ENCODE measurements around the gene PRKAB1. TPM values are rescaled to one million over a fixed set of nuclear protein-coding genes. Genes with fewer than 3 reads are reported as not detected.

The PRKAB1 gene
- polyA plus RNA-seq, 2 of the 4 experiments (the other 2 are of a cell fraction) = 19.0 to 49.2 TPM

- TF ChIP-seq ESRRA (IDR thresholded peaks at IDR 0.05; ENCODE audit: borderline replicate concordance, low read length) (no peak), SREBF2 (IDR thresholded peaks at IDR 0.05) (no peak), POLR2A (IDR thresholded peaks at IDR 0.05; ENCODE audit: low read length) (no peak)
Observed at GRCh38 chr12:119683413-119683812, 15.5 kb downstream of the PRKAB1 start (continued).

GRCh38 chr12:119683816-119684215, 15.9 kb downstream of the PRKAB1 start:
- WGBS (ENCODE audit: missing lambda C conversion rate) = 71% methylated on average over 3 of the region's 3 CpGs
- ATAC-seq = no peak
- DNase-seq (ENCODE audit: low read depth in 1 of 2, low spot score in 1 of 2) = no peak
- no peaks in the 10 kb centered on the region for H3K9me3 ChIP-seq
- H3K4me3 ChIP-seq = no peak overlapping the region
- TF ChIP-seq PBX3 (IDR thresholded peaks at IDR 0.05) (no peak), SMC3 (IDR thresholded peaks at IDR 0.05) (no peak), FOSB (CRISPR knock-in tag; IDR thresholded peaks at IDR 0.05) (no peak), HDAC2 (IDR thresholded peaks at IDR 0.05) (no peak), EHMT2 (IDR thresholded peaks at IDR 0.05; ENCODE audit: low read depth) (no peak), CBX8 (IDR thresholded peaks at IDR 0.05) (no peak), HOXB5 (CRISPR knock-in tag; IDR thresholded peaks at IDR 0.05) (no peak), RAD21 (conservative IDR thresholded peaks at IDR 0.05 in 1 of 2, IDR thresholded peaks at IDR 0.05 in 1 of 2) (no peak), MAZ (IDR thresholded peaks at IDR 0.05; ENCODE audit: borderline replicate concordance, low read depth, low read length) (no peak), RNF2 (IDR thresholded peaks at IDR 0.05; ENCODE audit: borderline replicate concordance, low read depth) (no peak), E2F6 (IDR thresholded peaks at IDR 0.05; ENCODE audit: borderline replicate concordance, low read depth) (no peak), MAX (IDR thresholded peaks at IDR 0.05) (no peak), POLR2AphosphoS2 (conservative IDR thresholded peaks at IDR 0.05; ENCODE audit: low read length) (no peak)
- POLR2A ChIA-PET = no interaction called here
- H3K27ac ChIP-seq = no peak overlapping the region
- no peak for FAIRE-seq
- no peak overlapping the region for H3K4me2 ChIP-seq
- H3K4me1 ChIP-seq = peaks cover 14% of the 10 kb centered on the region; the same call in 1 of the 3 replicates
- CTCF ChIA-PET = interaction anchor here (0.6 to 1.1 kb wide), 3 partner anchors 10 to 81 kb away, joined by 3 to 5 read pairs (median 3); no protein-coding TSS in a partner anchor

- ChIA-PET POLR2A (no interaction called here), CTCF (interaction anchor here (1.0 to 1.4 kb wide), 3 partner anchors 8 to 80 kb away, joined by 3 to 5 read pairs (median 3); no protein-coding TSS in a partner anchor)
- no peak for FAIRE-seq
Observed at GRCh38 chr12:119684711-119685369, 16.9 kb downstream of the PRKAB1 start.

More at GRCh38 chr12:119684711-119685369, 16.9 kb downstream of the PRKAB1 start:
- DNase-seq (ENCODE audit: low read depth in 1 of 2, low spot score in 1 of 2) (no peak), ATAC-seq (no peak)
- no peak overlapping the region for H3K4me3 ChIP-seq
- H3K4me1 ChIP-seq = peaks cover 14% of the 10 kb centered on the region; the same call in 1 of the 3 replicates
- H3K4me2 ChIP-seq = peak overlapping the region; percentile 14; the same call in 1 of the 3 replicates
- 83% methylated on average over 10 of the region's 10 CpGs for WGBS (ENCODE audit: missing lambda C conversion rate)
- TF ChIP-seq BHLHE40 (IDR thresholded peaks at IDR 0.05; ENCODE audit: low read depth, low read length) (no peak), RNF2 (IDR thresholded peaks at IDR 0.05; ENCODE audit: borderline replicate concordance, low read depth) (no peak), CBX8 (IDR thresholded peaks at IDR 0.05) (no peak), POLR2AphosphoS2 (conservative IDR thresholded peaks at IDR 0.05; ENCODE audit: low read length) (no peak), ZC3H11A (IDR thresholded peaks at IDR 0.05) (no peak), HES2 (IDR thresholded peaks at IDR 0.05) (no peak), ZNF302 (CRISPR knock-in tag; IDR thresholded peaks at IDR 0.05) (no peak), HOXB5 (CRISPR knock-in tag; IDR thresholded peaks at IDR 0.05) (no peak), USF2 (IDR thresholded peaks at IDR 0.05) (no peak), PBX3 (IDR thresholded peaks at IDR 0.05) (no peak)
- no peaks in the 10 kb centered on the region for H3K9me3 ChIP-seq
- no peak overlapping the region for H3K27ac ChIP-seq

Measured in A549 (cell line).